ENCODE data around the gene ABHD15.

ABHD15 gene

DNA sequence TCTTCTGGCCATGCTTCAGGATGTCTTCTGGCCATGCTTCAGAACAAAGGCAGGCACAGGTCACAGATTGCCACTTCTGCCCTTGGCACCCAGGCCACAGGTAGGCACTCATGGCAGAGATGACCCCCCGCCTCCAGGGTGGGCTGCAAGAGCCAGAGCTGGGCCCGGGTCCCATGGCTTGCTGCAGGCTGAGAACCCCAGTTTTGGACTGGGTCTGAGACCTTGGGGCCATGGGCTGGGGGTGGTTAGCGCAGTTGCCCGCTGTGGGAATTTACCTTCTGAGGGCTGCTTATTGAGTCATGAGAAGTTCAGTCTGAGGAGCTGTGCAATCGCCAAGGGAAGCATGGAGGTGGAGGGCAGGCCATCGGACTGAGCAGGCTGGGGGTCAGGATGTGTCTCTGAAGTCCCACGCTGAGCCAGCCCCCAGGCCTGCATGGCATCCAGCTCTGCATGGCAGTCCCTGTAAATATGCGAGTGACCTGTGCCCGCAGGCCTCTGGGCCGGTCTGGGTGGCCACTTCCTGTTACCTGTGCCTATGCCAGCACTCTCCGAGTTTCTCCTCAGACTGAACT is 27.8 kb upstream of the ABHD15 start:
- DNase-seq (ENCODE audit: low read depth) = no peak

DNA sequence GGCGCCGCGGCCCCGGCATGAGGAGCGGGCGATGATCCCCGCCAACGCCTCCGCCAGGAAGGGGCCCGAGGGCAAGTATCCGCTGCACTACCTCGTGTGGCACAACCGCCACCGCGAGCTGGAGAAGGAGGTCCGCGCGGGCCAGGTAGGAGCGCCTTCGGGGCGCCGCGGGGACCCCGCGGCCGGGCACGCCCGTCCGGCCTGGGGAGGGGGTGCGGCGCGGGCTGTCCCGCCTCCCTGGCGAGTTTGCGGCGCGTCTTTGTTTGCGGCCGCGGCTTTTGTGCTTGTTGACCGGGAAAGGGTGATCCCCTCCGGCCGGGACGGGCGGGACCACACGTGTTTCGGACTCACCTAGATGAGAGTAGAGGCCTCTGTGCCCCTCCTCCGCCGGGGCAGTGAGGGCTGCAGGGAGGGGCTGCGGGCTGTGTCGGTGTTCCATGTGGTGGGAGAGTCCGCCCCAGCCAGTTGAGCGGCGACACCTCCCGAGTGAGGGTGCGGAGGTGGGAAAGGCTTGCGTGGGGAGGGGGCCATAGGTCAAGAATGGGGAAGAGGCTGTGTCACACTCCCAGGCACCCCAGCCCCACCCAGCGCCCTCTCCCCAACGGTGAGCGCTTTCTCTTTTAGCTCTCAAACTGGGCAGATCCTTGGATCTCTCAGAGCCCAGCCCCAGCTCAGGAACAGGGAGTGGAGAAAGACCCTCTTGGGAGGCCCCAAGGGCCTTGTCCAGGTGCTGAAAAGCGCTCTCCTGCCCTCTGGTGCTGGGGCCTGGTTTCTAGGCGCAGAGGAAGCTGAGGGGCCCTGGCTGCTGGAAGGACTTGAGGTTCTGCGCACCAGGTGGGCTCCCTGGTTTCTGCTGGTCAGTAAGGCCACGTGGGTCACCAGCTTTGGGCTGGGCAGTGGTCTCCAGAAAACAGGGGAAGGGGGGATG is 27.0 kb upstream of the ABHD15 start:
- DNase-seq (ENCODE audit: low read depth) = no peak

DNA sequence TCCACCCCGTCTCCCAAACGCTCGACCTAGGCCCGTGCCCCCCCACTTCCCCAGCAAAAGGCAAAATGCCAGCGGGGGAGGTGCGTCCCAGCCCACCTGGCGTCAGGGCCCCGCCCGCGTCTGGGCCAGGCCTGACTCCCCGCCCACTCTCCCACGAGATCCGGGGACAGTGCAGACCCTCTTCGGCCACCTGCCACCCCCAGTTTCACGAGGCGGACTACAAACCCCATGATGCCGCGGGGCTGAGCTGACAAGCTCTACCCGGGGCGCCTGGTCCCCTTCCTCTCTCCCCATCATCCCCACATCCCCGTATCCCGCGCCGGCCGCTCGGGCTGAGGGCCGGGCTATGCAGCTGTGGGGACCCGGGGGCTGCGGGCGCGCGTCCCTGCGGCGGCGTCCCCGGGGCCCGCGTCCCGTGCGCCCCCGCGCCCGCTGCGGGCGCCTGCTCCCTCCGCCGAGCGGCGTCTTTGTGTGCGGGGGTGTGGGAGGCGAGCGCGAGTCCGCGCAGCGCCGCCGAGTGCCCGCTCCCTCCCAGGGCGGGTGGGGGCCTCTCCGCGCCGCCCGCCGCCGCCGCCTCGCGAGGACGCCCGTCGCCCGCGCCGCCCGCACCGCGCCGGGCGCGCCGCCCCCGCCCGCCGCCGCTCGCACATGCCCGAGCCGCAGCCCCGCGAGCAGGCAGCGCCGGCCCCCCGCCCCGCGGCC is 26.2 kb upstream of the ABHD15 start, which contains the start of gene ANKRD13B:
TSS of gene ANKRD13B (plus strand) at position 283 of the 702 bp plus-strand sequence. CDS start 490 bp downstream, outside the sequence.
- no peak for DNase-seq (ENCODE audit: low read depth)

DNA sequence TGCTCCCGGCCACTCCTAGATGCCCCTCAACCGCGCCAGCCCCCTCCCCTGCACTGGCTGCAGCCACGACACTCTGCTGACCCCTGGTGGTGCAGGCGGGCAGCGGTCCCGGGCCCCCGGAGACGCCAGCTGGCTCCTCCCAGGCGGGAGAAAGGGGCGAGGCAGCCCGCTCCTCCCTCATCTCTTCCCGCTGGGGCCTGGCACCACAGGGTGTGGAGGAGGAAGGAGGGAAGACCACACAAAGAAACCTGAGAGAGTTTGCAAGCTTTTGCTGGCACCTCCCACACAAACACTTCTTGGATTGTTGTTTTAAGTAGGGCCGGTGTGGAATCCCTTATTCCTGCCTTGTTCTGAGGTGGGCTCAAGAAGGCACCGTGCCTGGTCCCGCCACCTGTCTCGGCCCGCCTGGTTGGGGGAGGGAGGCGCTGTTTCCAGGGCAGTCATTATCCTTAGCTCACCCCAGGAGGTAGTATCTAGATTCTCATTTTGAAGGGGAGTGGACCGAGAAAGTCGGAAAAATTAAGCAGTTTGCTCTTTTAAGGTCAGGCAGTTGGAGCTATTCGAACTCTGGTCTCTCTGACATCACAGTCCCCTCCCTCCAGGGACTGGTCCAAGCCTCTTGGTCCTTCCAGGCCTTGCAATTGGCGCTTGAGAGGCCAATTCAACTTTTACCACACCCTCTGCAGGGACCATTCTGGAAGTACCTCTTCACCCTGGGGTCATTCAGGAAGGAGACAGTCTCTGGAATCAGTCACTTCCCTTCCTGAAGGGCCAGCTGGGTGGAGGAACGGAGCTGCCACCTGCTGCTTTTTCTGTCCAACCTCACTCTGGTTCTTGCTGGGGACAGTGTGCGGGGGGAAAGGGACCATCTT is 25.1 kb upstream of the ABHD15 start:
- peak; percentile 76 for DNase-seq (ENCODE audit: low read depth)

DNA sequence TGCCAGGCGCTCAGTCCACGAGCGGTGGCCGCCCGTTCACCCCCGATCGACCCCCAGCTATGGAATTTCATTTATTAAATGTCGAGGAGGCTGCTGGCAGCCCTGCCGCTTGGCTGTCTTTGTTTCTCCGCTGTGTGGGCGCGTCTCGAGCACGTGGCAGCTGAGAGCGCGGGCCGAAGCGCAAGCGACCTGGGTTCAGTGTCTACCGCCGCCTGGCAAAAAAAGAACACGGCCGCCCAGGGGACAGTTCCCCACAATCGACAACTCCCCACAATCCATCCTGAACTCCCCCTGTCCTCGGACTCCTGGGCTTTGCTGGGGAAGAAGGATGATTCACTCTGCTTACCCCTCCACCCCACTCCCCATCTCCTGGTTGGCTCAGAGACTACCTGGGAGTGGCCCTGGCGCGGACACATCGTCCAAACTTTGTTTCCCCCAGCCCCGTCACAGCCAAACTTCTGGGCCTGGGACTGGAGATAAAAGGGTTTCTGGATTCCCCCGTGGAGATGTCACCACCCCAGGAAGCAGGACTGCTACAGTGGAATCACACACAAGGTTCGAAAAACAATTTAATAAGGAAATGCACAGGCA is 24.4 kb upstream of the ABHD15 start:
- DNase-seq (ENCODE audit: low read depth) = no peak

DNA sequence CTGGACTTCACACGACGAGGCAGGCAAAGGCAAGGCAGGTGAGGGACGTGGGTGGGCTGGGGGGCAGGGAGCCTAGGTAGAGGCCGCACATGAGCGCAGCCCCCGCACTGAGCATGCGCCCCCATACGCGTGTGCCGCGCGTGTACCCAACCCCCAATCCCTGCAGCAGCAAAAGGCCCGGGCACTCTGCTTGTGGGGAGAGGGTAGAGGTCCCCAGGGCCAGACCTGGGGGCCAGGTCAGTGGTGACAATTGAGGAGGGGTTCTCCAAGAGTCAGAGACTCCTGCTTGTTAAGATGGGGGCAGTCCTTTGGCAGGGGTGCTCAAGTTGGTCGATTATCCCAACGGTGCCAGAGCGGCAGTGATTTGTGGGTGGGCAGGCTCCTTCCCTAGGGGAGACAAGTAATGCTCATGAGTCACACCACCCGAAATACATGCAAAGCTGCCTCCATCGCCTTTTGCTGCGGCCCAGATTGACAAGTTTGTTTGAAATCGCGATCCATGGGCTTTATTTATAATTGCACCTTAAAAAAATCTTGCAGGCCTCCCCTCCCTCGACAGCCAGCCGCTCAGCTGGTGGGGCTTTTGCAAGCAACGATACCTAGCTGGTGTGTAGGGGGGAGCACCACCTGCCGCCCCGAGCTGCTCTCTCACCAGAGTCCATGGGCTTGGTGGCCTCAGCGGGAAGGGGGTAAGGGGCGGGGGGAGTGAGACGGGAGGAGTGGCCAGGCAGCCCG is 23.7 kb upstream of the ABHD15 start:
- no peak for DNase-seq (ENCODE audit: low read depth)

DNA sequence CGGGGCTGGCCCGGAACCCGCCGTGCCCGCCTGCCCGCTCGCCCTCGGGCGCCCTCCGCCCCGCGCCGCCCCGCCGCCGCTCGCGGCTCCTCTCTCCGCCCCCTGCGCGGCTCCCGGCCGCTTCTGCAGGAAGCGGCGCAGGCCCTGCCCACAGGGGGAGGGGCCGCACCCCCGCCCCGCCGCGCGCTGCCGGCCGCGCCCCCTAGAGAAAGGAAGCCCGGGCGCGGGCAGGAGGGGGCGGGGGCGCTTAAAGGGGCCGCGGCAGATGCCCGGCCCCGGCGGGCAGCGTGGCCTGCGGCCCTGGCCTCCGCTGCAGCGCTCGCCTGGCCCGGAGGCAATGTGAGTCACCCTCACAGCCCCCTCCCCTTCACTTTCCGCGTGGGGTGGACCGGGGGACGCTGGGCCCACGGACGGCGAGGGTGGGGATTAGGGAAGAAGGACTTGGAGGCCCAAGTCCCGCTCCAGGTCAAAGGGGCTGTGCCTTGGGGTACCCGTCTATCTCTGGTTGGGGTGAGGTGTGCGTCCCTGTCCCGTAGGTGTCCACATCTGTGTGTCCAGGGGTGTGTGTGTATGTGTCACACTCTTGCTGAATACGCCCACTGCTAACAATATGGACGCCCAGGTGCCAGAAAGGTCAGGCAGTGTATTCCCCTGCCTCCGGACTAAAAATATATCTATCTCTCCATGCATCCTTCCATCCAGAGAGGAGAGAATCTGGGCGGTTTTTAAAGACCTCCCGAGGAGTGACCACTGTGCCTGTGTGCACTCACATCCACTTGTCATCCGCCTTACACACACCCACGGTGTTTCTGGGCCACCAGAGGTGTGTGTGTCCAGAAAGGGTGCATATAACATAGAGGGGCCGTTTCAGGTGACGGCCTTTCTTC is 22.9 kb upstream of the ABHD15 start, which contains the start of gene GIT1:
TSS of gene GIT1 (minus strand) at position 125 of the 887 bp plus-strand sequence. CDS start 270 bp downstream, outside the sequence.
- peak; percentile 81 for DNase-seq (ENCODE audit: low read depth)

DNA sequence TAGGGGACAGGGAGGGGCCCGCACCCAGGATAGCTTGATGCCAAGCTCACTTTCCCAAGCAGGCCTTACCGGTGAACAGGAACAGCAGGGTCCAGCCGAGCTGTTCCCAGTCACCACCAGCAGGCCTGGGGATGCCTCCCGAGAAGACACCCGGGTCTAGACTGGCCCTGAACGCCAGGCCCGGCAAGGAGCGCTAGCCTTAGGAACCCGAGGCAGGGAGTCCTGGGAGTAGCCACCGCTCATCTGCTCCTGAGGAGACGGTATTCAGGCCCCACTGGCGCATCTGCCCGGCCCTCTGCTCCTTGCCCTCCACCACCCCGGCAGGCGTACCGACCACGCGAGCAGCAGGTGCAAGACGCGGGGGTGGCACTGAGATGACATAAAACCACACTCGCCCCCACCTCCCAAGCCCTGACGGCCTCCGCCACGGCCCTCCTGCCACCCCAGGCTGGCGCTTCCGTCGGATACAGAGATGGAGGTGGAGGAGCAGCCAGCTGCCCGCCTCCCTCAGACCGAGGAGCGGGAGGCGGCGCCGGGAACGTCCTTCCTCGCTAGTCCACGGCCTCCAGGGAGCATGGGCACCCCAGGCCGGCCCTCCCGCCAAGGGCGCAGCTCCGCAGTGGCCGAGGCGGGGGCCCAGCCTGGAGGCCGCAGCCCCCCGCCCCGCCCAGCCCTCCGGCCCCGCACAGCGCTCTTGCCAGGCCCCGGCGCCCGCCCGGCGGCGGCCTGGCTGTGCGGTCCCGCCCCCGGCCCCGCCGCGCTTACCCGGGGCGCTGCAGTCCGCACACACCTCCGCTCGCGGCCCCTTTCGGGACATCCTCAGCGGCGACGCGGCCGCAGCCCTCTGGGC is 21.9 kb upstream of the ABHD15 start:
- no peak for DNase-seq (ENCODE audit: low read depth)

DNA sequence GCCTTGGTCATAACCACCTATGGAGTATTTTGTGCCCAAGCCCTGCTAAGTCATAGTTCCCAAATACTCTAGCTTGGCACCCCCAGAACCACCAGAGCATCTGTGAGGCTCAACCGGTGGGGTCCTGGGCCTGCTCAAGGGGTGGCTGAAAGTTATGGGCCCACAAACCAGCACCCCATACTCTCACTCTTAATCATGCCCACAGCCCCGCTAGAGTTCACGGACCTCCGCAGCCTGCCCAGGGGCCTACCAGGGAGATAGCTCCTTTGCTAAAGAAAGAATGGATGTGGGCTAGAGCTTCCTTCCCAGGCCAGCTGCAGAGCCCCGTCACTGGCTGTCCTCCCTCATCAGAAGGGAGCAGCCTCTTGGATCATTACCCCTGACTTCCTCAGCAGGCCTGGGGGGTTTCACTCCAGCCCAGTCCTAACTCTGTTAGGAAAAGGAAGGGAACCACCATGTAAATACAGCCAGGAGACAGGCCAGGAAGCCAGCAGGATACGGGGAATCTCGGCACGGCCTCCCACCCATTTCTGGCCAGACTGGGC is 21.3 kb upstream of the ABHD15 start:
- no peak for DNase-seq (ENCODE audit: low read depth)

DNA sequence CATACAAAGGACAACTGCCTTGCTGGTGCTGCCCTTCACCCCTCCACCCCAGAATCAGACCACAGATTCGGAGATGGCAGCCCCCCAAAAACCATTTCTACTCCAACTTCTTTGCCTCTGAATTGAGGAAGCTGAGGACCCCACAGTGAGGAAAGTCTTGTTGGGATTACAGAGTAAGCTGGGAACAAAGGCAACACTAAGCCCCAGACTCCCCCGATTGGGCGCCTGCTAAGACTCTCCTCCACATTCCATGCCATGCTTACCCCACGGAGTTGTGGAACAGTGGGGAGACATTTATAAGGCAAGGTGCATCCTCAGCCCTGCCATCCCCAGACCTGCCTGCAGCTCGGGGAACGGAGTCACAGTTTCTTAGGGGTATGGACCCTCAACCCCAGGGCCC is 20.8 kb upstream of the ABHD15 start:
- DNase-seq (ENCODE audit: low read depth) = no peak

DNA sequence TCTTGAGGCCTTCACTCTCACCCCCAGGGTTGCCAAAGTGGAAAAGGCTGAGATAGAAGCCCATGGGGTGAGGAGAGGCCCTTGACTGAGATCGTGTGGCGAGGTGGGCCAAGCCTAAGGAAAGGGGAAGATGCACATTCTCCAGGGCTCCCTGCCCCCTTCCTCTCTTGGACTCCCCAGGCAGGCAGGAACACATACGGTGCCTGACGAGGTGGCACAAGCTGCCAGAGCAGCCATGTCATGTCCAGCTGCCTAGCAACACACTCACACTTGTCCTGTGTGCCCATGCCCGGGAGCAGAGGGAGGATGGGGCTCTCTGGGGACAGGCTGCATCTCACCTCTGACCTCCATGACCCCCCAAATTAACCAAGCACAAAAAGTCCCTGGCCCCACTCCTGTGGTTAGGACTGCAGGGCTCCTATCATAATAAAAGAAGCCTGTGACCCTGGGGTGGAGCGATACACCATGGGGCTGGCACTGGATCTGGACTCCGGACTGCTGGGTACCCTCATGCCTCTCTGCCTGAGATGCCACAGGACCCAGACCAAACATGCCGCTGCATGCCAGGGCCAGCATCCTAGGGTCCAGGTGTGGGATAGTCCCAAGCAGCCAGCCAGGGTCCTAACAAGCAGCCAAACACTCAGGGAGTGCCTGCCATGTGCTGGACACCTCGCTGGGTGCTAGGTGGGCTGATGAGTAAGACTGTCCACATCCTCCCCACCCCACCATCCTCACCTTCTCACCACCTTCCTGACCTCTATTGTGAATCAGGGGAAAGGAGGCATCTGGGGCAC is 20.0 kb upstream of the ABHD15 start:
- DNase-seq (ENCODE audit: low read depth) = no peak

DNA sequence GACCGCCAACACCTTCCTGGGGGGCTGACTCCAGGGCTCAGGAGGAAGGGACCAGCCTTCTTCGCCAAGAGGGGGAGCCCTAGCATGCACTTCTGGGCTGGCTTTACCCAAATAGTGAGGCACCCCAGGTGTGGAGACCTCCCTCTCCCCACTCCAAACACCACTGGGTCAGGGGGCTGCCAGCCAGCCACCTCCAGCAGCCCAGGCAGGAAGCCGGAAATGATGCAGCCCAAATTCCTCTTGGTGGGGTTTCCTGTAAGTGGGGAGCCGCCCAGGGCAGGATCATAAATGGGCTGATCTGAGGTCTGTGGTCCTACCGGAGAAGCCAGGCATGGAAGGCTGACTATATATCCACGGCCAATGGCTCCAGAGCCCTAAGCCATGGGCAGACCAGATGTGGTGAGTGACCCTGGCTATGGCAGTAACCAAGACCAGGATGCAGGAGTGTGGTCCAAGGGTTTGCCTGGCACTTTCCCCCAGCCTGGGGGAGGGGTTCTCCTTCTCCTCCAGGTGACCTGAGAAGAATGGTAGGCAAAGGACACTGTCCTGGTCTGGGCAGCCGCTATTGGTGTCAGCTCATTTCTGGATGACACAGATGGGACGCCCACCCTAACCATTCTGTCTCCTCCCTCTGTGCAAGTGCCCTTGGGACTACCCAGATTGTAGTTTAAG is 18.4 kb upstream of the ABHD15 start:
- DNase-seq (ENCODE audit: low read depth) = no peak

DNA sequence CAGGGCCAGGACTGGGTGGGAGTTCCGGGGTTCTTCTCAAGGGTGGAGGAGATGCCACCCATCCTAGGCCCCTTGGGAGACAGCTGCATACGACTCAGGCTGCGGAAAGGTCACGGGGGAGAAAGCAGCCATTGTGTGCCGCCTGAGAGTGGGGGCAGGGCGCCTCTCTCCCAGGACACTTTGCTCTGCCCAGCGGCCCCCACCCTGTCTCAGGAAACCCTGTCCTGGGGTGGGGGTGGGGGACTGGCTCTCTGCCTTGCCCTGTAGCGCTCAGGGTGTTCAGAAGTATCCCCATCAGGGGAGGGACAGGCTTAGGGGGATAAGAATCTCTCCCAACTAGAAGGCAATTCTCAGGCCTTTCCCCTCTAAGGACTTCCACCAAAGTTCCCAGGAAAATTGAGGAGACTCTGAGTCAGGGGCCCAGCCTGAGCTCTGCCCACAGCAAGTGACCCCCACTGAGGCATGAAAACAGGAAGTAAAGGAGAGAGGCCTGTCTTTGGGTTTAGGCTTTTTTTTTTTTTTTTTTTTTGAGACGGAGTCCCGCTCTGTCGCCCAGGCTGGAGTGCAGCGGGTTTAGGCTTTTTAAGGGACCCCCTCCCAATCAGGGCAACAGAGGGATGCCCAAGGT is 17.7 kb upstream of the ABHD15 start:
- DNase-seq (ENCODE audit: low read depth) = no peak

DNA sequence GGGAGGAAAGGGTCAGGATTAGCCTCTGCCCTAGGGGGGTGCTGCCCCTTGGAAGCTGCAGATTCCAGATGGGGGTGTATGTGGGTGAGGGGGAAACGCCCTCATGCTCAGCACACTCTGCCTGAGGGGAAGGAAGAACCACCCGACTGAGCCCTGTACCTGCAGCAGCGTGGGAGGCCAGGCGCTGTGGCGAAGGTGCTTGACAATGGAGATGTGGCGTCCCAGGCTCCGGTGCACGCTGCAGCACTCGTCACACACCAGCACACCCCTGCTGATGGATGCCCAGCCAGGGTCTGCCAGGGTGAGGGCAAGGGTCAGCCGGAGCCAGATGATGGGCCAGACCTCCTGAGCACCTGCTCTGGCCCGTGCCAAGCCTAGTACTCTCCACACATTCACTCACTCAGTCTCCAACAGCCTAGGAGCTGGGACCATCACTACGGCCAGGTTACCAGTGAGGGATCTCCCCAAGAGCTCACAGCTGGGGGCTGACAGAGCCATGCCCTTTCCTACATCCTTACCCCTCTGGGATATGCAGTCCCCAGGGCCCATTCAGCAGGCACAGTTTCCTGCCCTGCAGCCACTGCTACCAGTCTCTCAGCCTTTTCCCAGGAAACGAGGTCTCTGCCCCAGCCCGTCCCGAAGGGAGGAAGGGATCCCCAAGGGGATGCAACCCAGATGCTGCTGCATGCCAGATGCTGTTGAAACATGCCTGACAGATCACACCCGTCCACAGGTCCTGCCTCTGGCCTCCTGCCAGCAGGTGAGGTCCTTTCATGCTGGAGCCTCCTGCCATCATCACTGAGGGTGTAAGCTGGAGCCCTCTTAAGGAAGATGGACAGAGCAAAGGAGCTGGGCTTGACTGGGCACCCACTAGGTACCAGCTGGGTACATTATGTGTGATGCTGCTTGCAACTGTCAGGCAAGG is 16.7 kb upstream of the ABHD15 start:
- no peak for DNase-seq (ENCODE audit: low read depth)

DNA sequence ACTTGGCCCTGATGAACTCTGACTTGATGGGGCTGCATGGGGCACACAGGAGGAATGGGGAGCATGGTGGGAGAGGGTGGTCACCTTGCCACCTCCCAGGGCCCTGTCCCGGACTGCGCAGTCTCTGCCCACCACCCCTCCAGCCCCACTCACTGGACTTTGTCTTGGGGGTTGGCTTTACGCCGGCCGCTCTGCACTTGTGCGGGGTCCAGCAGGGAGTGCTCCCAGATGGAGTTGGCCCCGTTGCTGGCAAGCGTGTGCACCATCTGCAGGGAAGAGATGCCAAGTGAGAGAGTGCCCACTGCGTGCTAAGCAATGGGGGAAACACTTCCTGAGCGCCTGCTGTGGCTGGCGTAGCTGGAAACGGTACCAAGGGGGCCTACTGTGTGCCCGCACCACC is 15.9 kb upstream of the ABHD15 start:
- DNase-seq (ENCODE audit: low read depth) = no peak
